GM12878 (cell line): ENCODE measurements around the gene DNAJC7. TPM values are rescaled to one million over a fixed set of nuclear protein-coding genes. Genes with fewer than 3 reads are reported as not detected.
A peak's percentile ranks its signal among the peaks of the same experiment; 100 is the strongest.

Source experiments
- ATAC-seq: fragments of 200-7000 bp; cut with Tn5 transposase; 3 replicates; pipeline ENCODE4 v1.9.1; 2020; ENCODE audit warnings: mild to moderate bottlenecking, moderate library complexity
- BruUV-seq: library from RNA; stranded (reverse); fragments of 400-500 nt; replicated peaks from 2 replicates; lab custom pipeline; 2021; lab: Mats Ljungman, UMichigan
- CTCF ChIA-PET: fragments of 300-600 bp; sonication (Branson Sonifier 250); formaldehyde crosslinking; extraction: SDS; loops from one replicate; lab custom pipeline; 2021; ENCODE audit warnings: inconsistent platforms; lab: Yijun Ruan, JAX
- POLR2A ChIA-PET: fragments of 350-600 bp; formaldehyde crosslinking; extraction: SDS; loops from one replicate; lab custom pipeline; 2021; ENCODE audit warnings: inconsistent platforms; lab: Charles Lee
- RAD21 ChIA-PET: fragments of 300-600 bp; sonication (Branson Sonifier 250); formaldehyde crosslinking; loops from one replicate; lab custom pipeline; 2023; ENCODE audit warnings: antibody characterized with exemption; ENCODE audit not compliant: unreplicated experiment; lab: Charles Lee
- SMC1A ChIA-PET: fragments of 300-600 bp; sonication (Branson Sonifier 250); formaldehyde crosslinking; loops from one replicate; lab custom pipeline; 2023; ENCODE audit not compliant: unreplicated experiment, uncharacterized antibody; lab: Charles Lee
- DNase-seq: peaks from one replicate; pipeline ENCODE4 v3.0.0-alpha.2; 2011; ENCODE audit warnings: low read depth, low spot score
- FAIRE-seq: peaks from 3 replicates; lab custom pipeline; 2011; peaks lifted over from hg19 to GRCh38; lab: Jason Lieb, UNC
- H2AFZ ChIP-seq: 2 replicates; pipeline ENCODE4 v1.6.0; 2011; ENCODE audit warnings: low read depth, low read length, control low read depth; ENCODE audit not compliant: control insufficient read depth
- H3K27ac ChIP-seq: 2 replicates; pipeline ENCODE4 v1.5.1; 2011; ENCODE audit warnings: control low read depth; ENCODE audit not compliant: control insufficient read depth, insufficient read depth
- H3K27me3 ChIP-seq, 2 experiments: replicated peaks in 1 of 2; 2 replicates each; pipeline versions ENCODE4 v1.6.0 to v1.6.1; 2011; ENCODE audit warnings: low read length in 1 of 2; ENCODE audit not compliant: control insufficient read depth in 2 of 2, insufficient read depth in 2 of 2
- H3K36me3 ChIP-seq, 2 experiments: 2 replicates each; pipeline ENCODE4 v1.5.1; 2011; ENCODE audit warnings: low read length in 1 of 2; ENCODE audit not compliant: control insufficient read depth in 2 of 2, insufficient read depth in 2 of 2
- H3K4me1 ChIP-seq: 2 replicates; pipeline ENCODE4 v1.6.1; 2011; ENCODE audit warnings: mild to moderate bottlenecking, low read length, moderate library complexity, mixed read lengths; ENCODE audit not compliant: control insufficient read depth, insufficient read depth
- H3K4me2 ChIP-seq: 2 replicates; pipeline ENCODE4 v1.6.0; 2011; ENCODE audit warnings: control low read depth; ENCODE audit not compliant: control insufficient read depth, insufficient read depth
- H3K4me3 ChIP-seq: fragments of 200-600 bp; sonication (generic); 2 replicates; pipeline ENCODE4 v1.5.1; 2016
- H3K79me2 ChIP-seq: 2 replicates; pipeline ENCODE4 v1.6.0; 2011; ENCODE audit warnings: low read length; ENCODE audit not compliant: control insufficient read depth, insufficient read depth
- H3K9ac ChIP-seq: 2 replicates; pipeline ENCODE4 v1.8.0; 2011; ENCODE audit warnings: low read length, control low read depth, mixed read lengths; ENCODE audit not compliant: control insufficient read depth, insufficient read depth
- H3K9me3 ChIP-seq: replicated peaks from 3 replicates; pipeline ENCODE4 v1.5.1; 2011; ENCODE audit warnings: mild to moderate bottlenecking, low read length; ENCODE audit not compliant: control insufficient read depth, insufficient read depth
- H4K20me1 ChIP-seq: 2 replicates; pipeline ENCODE4 v1.6.0; 2011; ENCODE audit not compliant: control insufficient read depth, insufficient read depth
- GATAD2B ChIP-seq: fragments of 450-650 bp; conservative IDR thresholded peaks from 2 replicates; pipeline ENCODE4 v1.6.1; 2017; ENCODE audit warnings: low read depth, mild to moderate bottlenecking, moderate library complexity
- IRF3 ChIP-seq: fragments of 450-650 bp; IDR thresholded peaks from 2 replicates; pipeline ENCODE4 v1.6.1; 2014; ENCODE audit warnings: mild to moderate bottlenecking
- WGBS: methylation state at CpG from one replicate; pipeline ENCODE4 v1.1.6; 2016; ENCODE audit warnings: low lambda C conversion rate; ENCODE audit not compliant: insufficient replicate concordance, insufficient coverage; ENCODE audit errors: missing lambda C conversion rate; 5-methylcytosine and 5-hydroxymethylcytosine counted together
- in situ Hi-C: fragments of 300-500 bp; cut with MboI; formaldehyde crosslinking; loops from 9 replicates; pipeline ENCODE4 v1.14.3; 2018; ENCODE audit warnings: mixed read lengths
- intact Hi-C: fragments of 100-400 bp; cut with micrococcal nuclease; formaldehyde crosslinking; loops from one replicate; pipeline ENCODE4 v1.14.2; 2022; ENCODE audit not compliant: unreplicated experiment
- polyA plus RNA-seq, 11 experiments: library from polyadenylated mRNA; depleted of rRNA in 4 of 11; unstranded in 6 of 11; stranded (reverse) in 5 of 11; fragments of >200 nt; fragmentation: Nextera tagmentation in 4 of 11; fragmentation: Illumina TruSeq in 1 of 11; extraction: Ambion mirVana in 4 of 11; extraction: Trizol in 1 of 11; gene quantifications; 1 replicate in 1 of 11; 2 replicates in 10 of 11; pipeline versions ENCODE4 v1.2.1 to v1.2.3, GENCODE V29; 2011 to 2016; ENCODE audit warnings: inconsistent platforms in 2 of 11, missing spikeins in 2 of 11, low read depth in 1 of 11
- total RNA-seq, 4 experiments: library from RNA; depleted of rRNA in 3 of 4; stranded (reverse); fragments of >200 nt in 3 of 4; fragmentation: Illumina TruSeq in 1 of 4; extraction: Trizol in 1 of 4; gene quantifications; 2 replicates each; pipeline versions ENCODE4 v1.2.1 to v1.2.3, GENCODE V29; 2013 to 2021

Gene DNAJC7
- total and polyA plus RNA-seq, 10 of the 15 experiments (the other 5 are each of a cell fraction or from before 2014, with no cell fraction given), result 60.1 to 173 (median 94.9) TPM

- Histone ChIP-seq H3K9ac (no peak overlapping the region), H3K4me2 (no peak overlapping the region), H3K4me1 (peaks cover 20% of the 10 kb centered on the region), H3K79me2 (peaks cover 16% of the 10 kb centered on the region), H3K27ac (peak overlapping the region; percentile 58), H3K36me3 (peaks cover 0 to 13% of the 10 kb centered on the region in 2 experiments; a peak in 2 of 4 replicates), H3K4me3 (no peak overlapping the region), H3K9me3 (no peaks in the 10 kb centered on the region), H3K27me3 (no peaks in the 10 kb centered on the region), H4K20me1 (no peaks in the 10 kb centered on the region), H2AFZ (no peak overlapping the region)
- BruUV-seq, result no TSS peak
- no peak for ATAC-seq
- no peak for FAIRE-seq
- WGBS, result 88% methylated on average over 15 of the region's 15 CpGs
- ChIA-PET POLR2A (interaction anchor here (0.7 to 1.1 kb wide), 3 partner anchors 83 to 110 kb away, joined by 3 to 5 read pairs (median 3); no protein-coding TSS in a partner anchor), RAD21 (interaction anchor here (0.7 to 2.9 kb wide), 6 partner anchors 8 to 92 kb away, joined by 3 to 17 read pairs (median 5); no protein-coding TSS in a partner anchor), SMC1A (interaction anchor here (0.9 to 1.8 kb wide), 7 partner anchors 9 to 379 kb away, joined by 3 to 8 read pairs (median 4); no protein-coding TSS in a partner anchor), CTCF (interaction anchor here (0.6 to 10.1 kb wide), 17 partner anchors 7 to 1281 kb away, joined by 3 to 83 read pairs (median 8); partner anchors contain the start of genes CNP, DHX58, DNAJC7 and KCNH4)
- DNase-seq, result no peak
- TF ChIP-seq GATAD2B, result 0 out of 2 replicates have a peak, but pooled peaks have one; percentile 0
- no peak for TF ChIP-seq IRF3
- intact Hi-C loops, result no loop called here
- in situ Hi-C loops, result loop anchor here (5.0 to 25.0 kb wide), 2 partner anchors 89 to 1189 kb away; partner anchors contain the start of genes DHX58 and TMEM106A
Observed at GRCh38 chr17:42023524-42024349, 6.5 kb upstream of the DNAJC7 start.
